Measurements from ENCODE around the gene GABRG3. TPM values are rescaled to one million over a fixed set of nuclear protein-coding genes. Genes with fewer than 3 reads are reported as not detected.

Gene GABRG3
- total and polyA plus RNA-seq, 2 donors (not counting 3 experiments of a cell fraction or from before 2014, with no cell fraction given), result not detected

- H3K27me3 ChIP-seq (ENCODE audit: control insufficient read depth in 2 of 2, insufficient read depth in 2 of 2, low read length in 2 of 2), result no peaks in the 10 kb centered on the region
- no peak for FAIRE-seq
- intact Hi-C loops (cut with micrococcal nuclease) (no loop called here), dilution Hi-C loops (cut with MboI; ENCODE audit: extremely low pct_ligation_motif_present, low sequenced_read_pairs) (no loop called here)
- no peaks in the 10 kb centered on the region for H4K20me1 ChIP-seq (replicated peaks; ENCODE audit: control insufficient read depth, extremely low read depth, insufficient read depth, low read length)
- BruUV-seq (replicated peaks), result no TSS peak
- no peak overlapping the region for H3K9ac ChIP-seq (replicated peaks; ENCODE audit: extremely low read depth, insufficient read depth, low read length)
- no peak overlapping the region for H3K4me2 ChIP-seq (ENCODE audit: insufficient read depth, low read length)
- POLR2A ChIA-PET, result no interaction called here
- TF ChIP-seq EZH2 (IDR thresholded peaks at IDR 0.05; ENCODE audit: borderline replicate concordance, low read depth, low read length, severe bottlenecking) (no peak), MAX (IDR thresholded peaks at IDR 0.05; ENCODE audit: insufficient read depth, insufficient read length) (no peak), JUN (IDR thresholded peaks at IDR 0.05; ENCODE audit: borderline replicate concordance, insufficient read depth, insufficient read length, low read depth) (no peak), GATA2 (IDR thresholded peaks at IDR 0.05; ENCODE audit: insufficient read depth, insufficient read length, low read depth, low read length) (no peak), CTCF (IDR thresholded peaks at IDR 0.05; ENCODE audit: extremely low read depth in 1 of 2, insufficient read depth in 1 of 2, low read depth in 1 of 2, low read length in 2 of 2) (no peak), FOS (IDR thresholded peaks at IDR 0.05; ENCODE audit: borderline replicate concordance, insufficient read depth, low read length) (no peak), MYC (IDR thresholded peaks at IDR 0.05; ENCODE audit: low read depth, low read length) (no peak), POLR2AphosphoS5 (IDR thresholded peaks at IDR 0.05; ENCODE audit: insufficient read depth, low read depth, low read length) (no peak), POLR2A (IDR thresholded peaks at IDR 0.05; ENCODE audit: low read depth, low read length) (no peak)
- H3K9me1 ChIP-seq (replicated peaks; ENCODE audit: control insufficient read depth, extremely low read depth, insufficient read depth, low read length), result no peaks in the 10 kb centered on the region
- CTCF ChIA-PET, result no interaction called here
- no peak overlapping the region for H2AFZ ChIP-seq (ENCODE audit: low read depth, low read length)
- H3K79me2 ChIP-seq (ENCODE audit: control insufficient read depth, insufficient read depth, low read length), result no peaks in the 10 kb centered on the region
- no peak overlapping the region for H3K27ac ChIP-seq (ENCODE audit: insufficient read depth, low read depth, low read length)
- no peaks in the 10 kb centered on the region for H3K4me1 ChIP-seq (ENCODE audit: control insufficient read depth, extremely low read depth, insufficient read depth, low read length)
- H3K36me3 ChIP-seq (ENCODE audit: control insufficient read depth in 2 of 2, extremely low read depth in 1 of 2, insufficient read depth in 2 of 2, low read length in 2 of 2), result no peaks in the 10 kb centered on the region
- peaks cover 8% of the 10 kb centered on the region for H3K9me3 ChIP-seq (replicated peaks; ENCODE audit: control insufficient read depth, insufficient read depth, low read length)
- H3K4me3 ChIP-seq (replicated peaks in 1 of 3; ENCODE audit: insufficient read depth in 1 of 3, low read depth in 1 of 3, low read length in 3 of 3), result no peak overlapping the region
- no peak for DNase-seq (ENCODE audit: low read depth, low spot score)
These were observed 126.5 kb downstream of the GABRG3 start for GRCh38 chr15:27097506-27097905.

All from endothelial cell of umbilical vein (primary cell).